Measurements from ENCODE around the gene MIR17HG.

MIR17HG gene

GRCh38 chr13:91369441-91369831, 21.9 kb downstream of the MIR17HG start:
- no peak for DNase-seq

GRCh38 chr13:91370501-91370900, 23.0 kb downstream of the MIR17HG start:
- DNase-seq: no peak

GRCh38 chr13:91372911-91373310, 25.4 kb downstream of the MIR17HG start:
- DNase-seq: no peak

- peak; percentile 26 to 37 for DNase-seq
Measured at GRCh38 chr13:91375116-91375729, 27.7 kb downstream of the MIR17HG start.

GRCh38 chr13:91381371-91381770, 33.9 kb downstream of the MIR17HG start:
- no peak for DNase-seq

- no peak for DNase-seq
Measured at GRCh38 chr13:91383836-91384235, 36.3 kb downstream of the MIR17HG start.

- no peak for DNase-seq
Measured at GRCh38 chr13:91384896-91385295, 37.4 kb downstream of the MIR17HG start.

GRCh38 chr13:91389186-91389585, 41.7 kb downstream of the MIR17HG start:
- no peak for DNase-seq

- DNase-seq: no peak
Measured at GRCh38 chr13:91397595-91397994, 50.1 kb downstream of the MIR17HG start.

GRCh38 chr13:91398413-91399188, 51.1 kb downstream of the MIR17HG start, which contains the start of gene GPC5:
GPC5 (plus strand) TSS chr13:91398621.
- DNase-seq: peak; percentile 86 to 87

GRCh38 chr13:91399189-91400062, 51.9 kb downstream of the MIR17HG start:
- no peak for DNase-seq

- no peak for DNase-seq
Measured at GRCh38 chr13:91400063-91400399, 52.5 kb downstream of the MIR17HG start.

- no peak for DNase-seq
Measured at GRCh38 chr13:91400671-91401070, 53.2 kb downstream of the MIR17HG start.

GRCh38 chr13:91401920-91402319, 54.4 kb downstream of the MIR17HG start:
- no peak for DNase-seq
